H1 (cell line): Measurements from ENCODE around the gene WFIKKN1. TPM values are rescaled to one million over a fixed set of nuclear protein-coding genes. Genes with fewer than 3 reads are reported as not detected.

Source experiments
- CTCF ChIA-PET: fragments of 300-600 bp; sonication (Branson Sonifier 250); formaldehyde crosslinking; loops from one replicate; lab custom pipeline; 2021; ENCODE audit not compliant: partially characterized antibody; lab: Charles Lee
- POLR2A ChIA-PET: fragments of 300-600 bp; sonication (Branson Sonifier 250); formaldehyde crosslinking; loops from one replicate; lab custom pipeline; 2021; ENCODE audit warnings: inconsistent platforms; ENCODE audit not compliant: partially characterized antibody; lab: Charles Lee
- DNase-seq, 2 experiments: peaks; one replicate each; pipeline versions ENCODE4 v3.0.0 to v3.0.0-alpha.2; 2010 to 2022; ENCODE audit warnings: low spot score in 2 of 2, low read depth in 1 of 2, mixed read lengths in 1 of 2
- FAIRE-seq: peaks from 2 replicates; lab custom pipeline; 2011; peaks lifted over from hg19 to GRCh38; lab: Jason Lieb, UNC
- H2AFZ ChIP-seq: 2 replicates; pipeline ENCODE4 v1.8.1; 2012; ENCODE audit warnings: low read length, inconsistent platforms
- H2AK5ac ChIP-seq: 2 replicates; pipeline ENCODE4 v1.6.1; 2013; ENCODE audit warnings: low read depth, low read length
- H2BK120ac ChIP-seq: replicated peaks from 2 replicates; pipeline ENCODE3; 2013; ENCODE audit warnings: low read depth, low read length, inconsistent platforms
- H2BK12ac ChIP-seq: 2 replicates; pipeline ENCODE4 v1.6.1; 2013; ENCODE audit warnings: low read depth, low read length
- H2BK15ac ChIP-seq: 2 replicates; pipeline ENCODE4 v1.6.1; 2013; ENCODE audit warnings: low read length
- H2BK20ac ChIP-seq: 2 replicates; pipeline ENCODE4 v1.6.1; 2013; ENCODE audit warnings: low read length
- H2BK5ac ChIP-seq: 2 replicates; pipeline ENCODE4 v1.6.1; 2013; ENCODE audit warnings: low read depth, low read length
- H3K14ac ChIP-seq: 2 replicates; pipeline ENCODE4 v1.6.1; 2013; ENCODE audit warnings: inconsistent platforms; ENCODE audit not compliant: insufficient read length
- H3K18ac ChIP-seq: 2 replicates; pipeline ENCODE4 v1.6.1; 2013; ENCODE audit warnings: low read length; ENCODE audit errors: extremely low read depth
- H3K23ac ChIP-seq: 2 replicates; pipeline ENCODE4 v1.6.1; 2013; ENCODE audit warnings: inconsistent platforms; ENCODE audit not compliant: insufficient read length
- H3K23me2 ChIP-seq: 2 replicates; pipeline ENCODE4 v1.6.1; 2013; ENCODE audit warnings: low read depth, low read length
- H3K27ac ChIP-seq: 2 replicates; pipeline ENCODE4 v1.6.1; 2011; ENCODE audit warnings: low read depth, low read length, inconsistent platforms
- H3K27me3 ChIP-seq, 4 experiments: replicated peaks in 1 of 4; 1 replicate in 1 of 4; 2 replicates in 3 of 4; pipeline versions ENCODE4 v1.6.1 to v1.8.1; 2011 to 2013; ENCODE audit warnings: low read length in 3 of 4, mild to moderate bottlenecking in 3 of 4, inconsistent platforms in 2 of 4, mixed read lengths in 2 of 4, moderate library complexity in 1 of 4; ENCODE audit not compliant: control insufficient read depth in 3 of 4, insufficient read depth in 3 of 4; ENCODE audit errors: extremely low read depth in 1 of 4
- H3K36me3 ChIP-seq, 4 experiments: 2 replicates each; pipeline versions ENCODE4 v1.6.1 to v1.8.1; 2011 to 2013; ENCODE audit warnings: mild to moderate bottlenecking in 4 of 4, low read length in 3 of 4, moderate library complexity in 2 of 4, control low read depth in 1 of 4, inconsistent platforms in 1 of 4; ENCODE audit not compliant: insufficient read depth in 4 of 4, control insufficient read depth in 2 of 4
- H3K4ac ChIP-seq: replicated peaks from 2 replicates; pipeline ENCODE3; 2013; ENCODE audit warnings: low read length, low read depth, mixed read lengths, inconsistent platforms; ENCODE audit not compliant: insufficient read length
- H3K4me1 ChIP-seq, 4 experiments: replicated peaks in 1 of 4; 1 replicate in 1 of 4; 2 replicates in 3 of 4; pipeline versions ENCODE4 v1.6.1 to v1.8.1; 2011 to 2013; ENCODE audit warnings: low read length in 3 of 4, inconsistent platforms in 2 of 4, mixed read lengths in 1 of 4; ENCODE audit not compliant: insufficient read depth in 4 of 4, control insufficient read depth in 3 of 4
- H3K4me2 ChIP-seq, 2 experiments: 2 replicates each; pipeline versions ENCODE4 v1.6.1 to v1.8.1; 2011 to 2013; ENCODE audit warnings: low read depth in 2 of 2, low read length in 2 of 2, control low read depth in 1 of 2, inconsistent platforms in 1 of 2, mild to moderate bottlenecking in 1 of 2; ENCODE audit not compliant: insufficient read depth in 1 of 2
- H3K4me3 ChIP-seq, 4 experiments: fragments of 200-600, 300-600 bp in 1 of 4; sonication (generic), shearing (Covaris generic), sonication (Bioruptor Twin) in 1 of 4; 2 replicates each; pipeline versions ENCODE4 v1.5.1 to v1.8.1; 2011 to 2016; ENCODE audit warnings: low read length in 4 of 4, low read depth in 3 of 4, control low read depth in 2 of 4, inconsistent platforms in 2 of 4, mild to moderate bottlenecking in 2 of 4, mixed read lengths in 1 of 4, moderate library complexity in 1 of 4; ENCODE audit not compliant: insufficient read depth in 2 of 4; ENCODE audit errors: extremely low read depth in 1 of 4
- H3K56ac ChIP-seq: replicated peaks from 2 replicates; pipeline ENCODE3; 2013; ENCODE audit warnings: low read depth, mild to moderate bottlenecking, mixed read lengths, low read length, inconsistent platforms; ENCODE audit not compliant: insufficient read length
- H3K79me1 ChIP-seq: 2 replicates; pipeline ENCODE4 v1.6.1; 2013; ENCODE audit warnings: low read depth, low read length, control low read depth
- H3K79me2 ChIP-seq, 2 experiments: 2 replicates each; pipeline versions ENCODE4 v1.6.1 to v1.8.1; 2012 to 2013; ENCODE audit warnings: low read length in 2 of 2, mild to moderate bottlenecking in 2 of 2, inconsistent platforms in 1 of 2; ENCODE audit not compliant: insufficient read depth in 2 of 2, control insufficient read depth in 1 of 2
- H3K9ac ChIP-seq, 4 experiments: replicated peaks in 1 of 4; 1 replicate in 1 of 4; 2 replicates in 3 of 4; pipeline versions ENCODE4 v1.6.1 to v1.8.1; 2011 to 2013; ENCODE audit warnings: low read depth in 3 of 4, low read length in 3 of 4, control low read depth in 2 of 4, mild to moderate bottlenecking in 2 of 4, moderate library complexity in 2 of 4, inconsistent platforms in 1 of 4; ENCODE audit errors: extremely low read depth in 1 of 4
- H3K9me3 ChIP-seq, 2 experiments: 2 replicates each; pipeline versions ENCODE4 v1.6.1 to v1.8.1; 2012 to 2013; ENCODE audit warnings: mild to moderate bottlenecking in 2 of 2, moderate library complexity in 2 of 2, control low read depth in 1 of 2, inconsistent platforms in 1 of 2, low read depth in 1 of 2, low read length in 1 of 2, mixed read lengths in 1 of 2; ENCODE audit not compliant: insufficient read depth in 2 of 2
- H4K20me1 ChIP-seq, 2 experiments: replicated peaks in 1 of 2; 2 replicates each; pipeline versions ENCODE3 to v1.8.1; 2011 to 2013; ENCODE audit warnings: inconsistent platforms in 2 of 2, low read length in 2 of 2, mild to moderate bottlenecking in 1 of 2; ENCODE audit not compliant: insufficient read depth in 2 of 2, control insufficient read depth in 1 of 2
- H4K5ac ChIP-seq: 2 replicates; pipeline ENCODE4 v1.6.1; 2013; ENCODE audit warnings: low read length, low read depth, mixed read lengths, inconsistent platforms; ENCODE audit not compliant: insufficient read length
- H4K8ac ChIP-seq: 2 replicates; pipeline ENCODE4 v1.8.0; 2013; ENCODE audit warnings: mild to moderate bottlenecking, moderate library complexity, low read length, inconsistent platforms; ENCODE audit not compliant: insufficient read depth; ENCODE audit errors: extremely low read depth
- H4K91ac ChIP-seq: replicated peaks from 2 replicates; pipeline ENCODE3; 2013; ENCODE audit warnings: low read length, mixed read lengths, inconsistent platforms; ENCODE audit not compliant: insufficient read length
- WGBS, 2 experiments: shearing (Covaris generic) in 1 of 2; methylation state at CpG; one replicate each; pipeline versions ENCODE4 v1.1.6 to v1.1.7; 2013 to 2015; ENCODE audit warnings: low lambda C conversion rate in 2 of 2, mixed read lengths in 2 of 2, inconsistent platforms in 1 of 2, low coverage in 1 of 2, missing lambda C conversion rate in 1 of 2; ENCODE audit not compliant: insufficient replicate concordance in 2 of 2, insufficient coverage in 1 of 2, insufficient read length in 1 of 2; ENCODE audit errors: extremely low coverage in 1 of 2, missing lambda C conversion rate in 1 of 2; 5-methylcytosine and 5-hydroxymethylcytosine counted together
- polyA plus RNA-seq, 7 experiments: library from polyadenylated mRNA; depleted of rRNA in 3 of 7; stranded (reverse) in 5 of 7; unstranded in 2 of 7; fragments of >200 nt in 5 of 7; fragments of 200-250 nt in 2 of 7; gene quantifications; 1 replicate in 5 of 7; 2 replicates in 1 of 7; 4 replicates in 1 of 7; pipeline versions ENCODE4 v1.2.1 to v1.2.3, GENCODE V29; 2011 to 2013; ENCODE audit warnings: missing spikeins in 2 of 7, mixed read lengths in 2 of 7
- total RNA-seq: library from RNA; stranded (reverse); fragmentation: NEBNext Ultra II Directional; extraction: Animal tissue kit (Norgen Biotek cat#: 25700); gene quantifications from 2 replicates; pipeline ENCODE4 v1.2.1, GENCODE V29; 2021

Gene WFIKKN1
- total and polyA plus RNA-seq, 2 of the 8 experiments (the other 6 are each of a cell fraction or from before 2014, with no cell fraction given), result 11.4 to 15.8 TPM

GRCh38 chr16:608019-608418, 22.8 kb upstream of the WFIKKN1 start:
- Histone ChIP-seq H3K23ac (no peak overlapping the region), H2BK20ac (no peak overlapping the region), H4K91ac (no peak overlapping the region), H2AFZ (no peak overlapping the region), H3K9me3 (peaks cover 7 to 9% of the 10 kb centered on the region in 2 experiments; a peak in 3 of 4 replicates), H2BK12ac (no peak overlapping the region), H3K4ac (no peak overlapping the region), H2AK5ac (no peak overlapping the region), H3K79me2 (peaks cover 0 to 2% of the 10 kb centered on the region in 2 experiments; a peak in 2 of 4 replicates), H3K23me2 (no peaks in the 10 kb centered on the region), H3K36me3 (no peaks in the 10 kb centered on the region), H3K4me1 (no peaks in the 10 kb centered on the region; a peak in 1 of 7 replicates), H4K5ac (no peak overlapping the region), H2BK15ac (no peak overlapping the region), H4K20me1 (peaks cover 0 to 9% of the 10 kb centered on the region in 2 experiments), H3K9ac (no peak overlapping the region), H4K8ac (no peak overlapping the region), H3K56ac (no peak overlapping the region), H2BK120ac (no peak overlapping the region), H3K4me2 (no peak overlapping the region), H3K4me3 (no peak overlapping the region), H3K79me1 (peaks cover 6% of the 10 kb centered on the region), H3K14ac (no peak overlapping the region), H3K27me3 (no peaks in the 10 kb centered on the region), H3K27ac (no peak overlapping the region), H3K18ac (no peak overlapping the region), H2BK5ac (no peak overlapping the region)
- no peak for FAIRE-seq
- no peak for DNase-seq
- ChIA-PET CTCF (interaction anchor here (1.1 to 5.2 kb wide), 3 partner anchors 13 to 216 kb away, joined by 3 to 29 read pairs (median 22); no protein-coding TSS in a partner anchor), POLR2A (interaction anchor here (1.2 to 1.5 kb wide), 2 partner anchors 20 to 23 kb away, joined by 4 to 5 read pairs; partner anchors contain the start of gene WFIKKN1)
- WGBS, 2 experiments, result 72% methylated on average over 10 of the region's 10 CpGs; no CpG with 5 or more reads in 1 of the 2 experiments
